ENCODE results near the gene FBXL22.

The FBXL22 gene

GRCh38 chr15:63630036-63630751 lies 33.0 kb downstream of the FBXL22 start:
- no peaks in the 10 kb centered on the region for H4K20me1 ChIP-seq (ENCODE audit: insufficient read depth, low read length, poor library complexity, severe bottlenecking)
- H3K9ac ChIP-seq (ENCODE audit: low read depth, low read length, poor library complexity, severe bottlenecking): no peak overlapping the region
- no peaks in the 10 kb centered on the region for H3K79me2 ChIP-seq (ENCODE audit: insufficient read depth, low read length)
- H3K36me3 ChIP-seq (ENCODE audit: insufficient read depth, low read length): peaks cover 51% of the 10 kb centered on the region; the same call in 1 of the 2 replicates
- no peaks in the 10 kb centered on the region for H3K9me3 ChIP-seq (ENCODE audit: insufficient read depth, low read depth, low read length)
- no peaks in the 10 kb centered on the region for H3K9me2 ChIP-seq (replicated peaks; ENCODE audit: low read depth, low read length)
- no peak overlapping the region for H3K4me2 ChIP-seq (ENCODE audit: low read depth, low read length, poor library complexity, severe bottlenecking)
- no peak overlapping the region for H3K4me3 ChIP-seq (ENCODE audit: low read length, poor library complexity, severe bottlenecking)
- no peak for TF ChIP-seq EZH2phosphoT487 (IDR thresholded peaks at IDR 0.05; ENCODE audit: borderline replicate concordance)
- no peak for TF ChIP-seq CTCF (conservative IDR thresholded peaks at IDR 0.05; ENCODE audit: low read length)
- H3K4me1 ChIP-seq (ENCODE audit: insufficient read depth, low read length, poor library complexity, severe bottlenecking): no peaks in the 10 kb centered on the region
- H3K27me3 ChIP-seq (ENCODE audit: insufficient read depth, low read length, poor library complexity, severe bottlenecking): no peaks in the 10 kb centered on the region
- no peaks in the 10 kb centered on the region for H3F3A ChIP-seq (ENCODE audit: low read depth)
- no peak overlapping the region for H2AFZ ChIP-seq (ENCODE audit: low read length)

- no peak for TF ChIP-seq EZH2phosphoT487 (IDR thresholded peaks at IDR 0.05; ENCODE audit: borderline replicate concordance)
- no peak for TF ChIP-seq CTCF (conservative IDR thresholded peaks at IDR 0.05; ENCODE audit: low read length)
- no peak overlapping the region for H3K4me2 ChIP-seq (ENCODE audit: low read depth, low read length, poor library complexity, severe bottlenecking)
- H3K36me3 ChIP-seq (ENCODE audit: insufficient read depth, low read length): peaks cover 59% of the 10 kb centered on the region; the same call in 1 of the 2 replicates
- no peaks in the 10 kb centered on the region for H3K9me2 ChIP-seq (replicated peaks; ENCODE audit: low read depth, low read length)
- no peaks in the 10 kb centered on the region for H3F3A ChIP-seq (ENCODE audit: low read depth)
- no peak overlapping the region for H3K9ac ChIP-seq (ENCODE audit: low read depth, low read length, poor library complexity, severe bottlenecking)
- no peaks in the 10 kb centered on the region for H3K79me2 ChIP-seq (ENCODE audit: insufficient read depth, low read length)
- no peaks in the 10 kb centered on the region for H3K4me1 ChIP-seq (ENCODE audit: insufficient read depth, low read length, poor library complexity, severe bottlenecking)
- H3K9me3 ChIP-seq (ENCODE audit: insufficient read depth, low read depth, low read length): no peaks in the 10 kb centered on the region
- no peaks in the 10 kb centered on the region for H3K27me3 ChIP-seq (ENCODE audit: insufficient read depth, low read length, poor library complexity, severe bottlenecking)
- no peak overlapping the region for H2AFZ ChIP-seq (ENCODE audit: low read length)
- no peak overlapping the region for H3K4me3 ChIP-seq (ENCODE audit: low read length, poor library complexity, severe bottlenecking)
- H4K20me1 ChIP-seq (ENCODE audit: insufficient read depth, low read length, poor library complexity, severe bottlenecking): no peaks in the 10 kb centered on the region
These were observed 36.1 kb downstream of the FBXL22 start for GRCh38 chr15:63633312-63633711.

GRCh38 chr15:63634154-63634553 lies 37.0 kb downstream of the FBXL22 start:
- Histone ChIP-seq H3K9me3 (ENCODE audit: insufficient read depth, low read depth, low read length) (no peaks in the 10 kb centered on the region), H3K27me3 (ENCODE audit: insufficient read depth, low read length, poor library complexity, severe bottlenecking) (no peaks in the 10 kb centered on the region), H3K36me3 (ENCODE audit: insufficient read depth, low read length) (peaks cover 63% of the 10 kb centered on the region; the same call in 1 of the 2 replicates), H2AFZ (ENCODE audit: low read length) (no peak overlapping the region), H3F3A (ENCODE audit: low read depth) (no peaks in the 10 kb centered on the region), H3K4me2 (ENCODE audit: low read depth, low read length, poor library complexity, severe bottlenecking) (no peak overlapping the region), H3K9me2 (replicated peaks; ENCODE audit: low read depth, low read length) (no peaks in the 10 kb centered on the region), H3K9ac (ENCODE audit: low read depth, low read length, poor library complexity, severe bottlenecking) (no peak overlapping the region), H3K4me1 (ENCODE audit: insufficient read depth, low read length, poor library complexity, severe bottlenecking) (no peaks in the 10 kb centered on the region), H4K20me1 (ENCODE audit: insufficient read depth, low read length, poor library complexity, severe bottlenecking) (no peaks in the 10 kb centered on the region), H3K4me3 (ENCODE audit: low read length, poor library complexity, severe bottlenecking) (no peak overlapping the region), H3K79me2 (ENCODE audit: insufficient read depth, low read length) (no peaks in the 10 kb centered on the region)
- TF ChIP-seq CTCF (conservative IDR thresholded peaks at IDR 0.05; ENCODE audit: low read length) (no peak), EZH2phosphoT487 (IDR thresholded peaks at IDR 0.05; ENCODE audit: borderline replicate concordance) (no peak)
